Neural progenitor cell (in vitro differentiated cells): ENCODE measurements around the gene TXNRD1. TPM values are rescaled to one million over a fixed set of nuclear protein-coding genes. Genes with fewer than 3 reads are reported as not detected.

Experiments used
- DNase-seq: peaks from one replicate; pipeline ENCODE4 v3.0.0-alpha.2; 2016; ENCODE audit warnings: low spot score
- H2AFZ ChIP-seq: fragments of 200-600 bp; sonication (generic); replicated peaks from 2 replicates; pipeline ENCODE4 v1.6.1; 2016; ENCODE audit warnings: antibody characterized with exemption
- H3F3A ChIP-seq: fragments of 200-600 bp; sonication (generic); 2 replicates; pipeline ENCODE4 v1.6.1; 2016; ENCODE audit warnings: antibody characterized with exemption, low read depth
- H3K27ac ChIP-seq: fragments of 200-600 bp; sonication (generic); 2 replicates; pipeline ENCODE4 v1.5.1; 2016; ENCODE audit warnings: mild to moderate bottlenecking
- H3K27me3 ChIP-seq: fragments of 200-600 bp; sonication (generic); 2 replicates; pipeline ENCODE4 v1.6.1; 2016; ENCODE audit warnings: mild to moderate bottlenecking, moderate library complexity
- H3K36me3 ChIP-seq: fragments of 200-600 bp; sonication (generic); 2 replicates; pipeline ENCODE4 v1.5.1; 2016
- H3K4me1 ChIP-seq: fragments of 200-600 bp; sonication (generic); 2 replicates; pipeline ENCODE4 v1.6.1; 2016; ENCODE audit warnings: mixed run types
- H3K4me2 ChIP-seq: fragments of 200-600 bp; sonication (generic); 2 replicates; pipeline ENCODE4 v1.6.1; 2016
- H3K4me3 ChIP-seq: fragments of 200-600 bp; sonication (generic); 2 replicates; pipeline ENCODE4 v1.5.1; 2016
- H3K79me2 ChIP-seq: fragments of 200-600 bp; sonication (generic); 2 replicates; pipeline ENCODE4 v1.6.1; 2016; ENCODE audit warnings: low read depth
- H3K9ac ChIP-seq: fragments of 200-600 bp; sonication (generic); 2 replicates; pipeline ENCODE4 v1.6.1; 2016
- H3K9me3 ChIP-seq: fragments of 200-600 bp; sonication (generic); 2 replicates; pipeline ENCODE4 v1.5.1; 2016; ENCODE audit warnings: low read depth
- H4K20me1 ChIP-seq: fragments of 200-600 bp; sonication (generic); 2 replicates; pipeline ENCODE4 v1.6.1; 2016; ENCODE audit warnings: low read depth
- H3K27ac Mint-ChIP-seq: 3 replicates; pipeline ENCODE4 v1.8.0; 2021; ENCODE audit warnings: mixed read lengths
- H3K27me3 Mint-ChIP-seq: 2 replicates; pipeline ENCODE4 v1.8.0; 2022; ENCODE audit warnings: low read depth, mild to moderate bottlenecking, inconsistent platforms, moderate library complexity, mixed read lengths; ENCODE audit not compliant: insufficient read depth
- H3K36me3 Mint-ChIP-seq: 3 replicates; pipeline ENCODE4 v1.8.0; 2021; ENCODE audit warnings: mixed read lengths
- H3K4me1 Mint-ChIP-seq: 3 replicates; pipeline ENCODE4 v1.8.0; 2021; ENCODE audit warnings: mixed read lengths
- H3K4me3 Mint-ChIP-seq: 3 replicates; pipeline ENCODE4 v1.8.0; 2021; ENCODE audit warnings: mild to moderate bottlenecking, moderate library complexity, mixed read lengths
- H3K9me3 Mint-ChIP-seq: 3 replicates; pipeline ENCODE4 v1.8.0; 2020; ENCODE audit warnings: mixed read lengths
- CTCF ChIP-seq: fragments of 200-600 bp; sonication (generic); IDR thresholded peaks from 2 replicates; pipeline ENCODE4 v1.5.1; 2017; ENCODE audit warnings: antibody characterized with exemption, mild to moderate bottlenecking
- EZH2 ChIP-seq: fragments of 200-600 bp; sonication (generic); IDR thresholded peaks from 2 replicates; pipeline ENCODE4 v1.6.1; 2017; ENCODE audit warnings: antibody characterized with exemption, mild to moderate bottlenecking, moderate library complexity
- EZH2phosphoT487 ChIP-seq: fragments of 200-600 bp; sonication (generic); IDR thresholded peaks from 2 replicates; pipeline ENCODE4 v1.6.1; 2017; ENCODE audit warnings: antibody characterized with exemption
- total RNA-seq: library from RNA; depleted of rRNA; stranded (reverse); fragments of >200 nt; gene quantifications from 2 replicates; pipeline ENCODE4 v1.2.3, GENCODE V29; 2015; ENCODE audit warnings: low replicate concordance

Gene TXNRD1
- total RNA-seq, 1 donor from 2014 or later = 99.8 TPM

GRCh38 chr12:104177663-104178501 lies 37.7 kb upstream of the TXNRD1 start:
- TF ChIP-seq CTCF (no peak), EZH2 (no peak), EZH2phosphoT487 (no peak)
- no peak overlapping the region for H3K9ac ChIP-seq
- Mint-ChIP-seq H3K9me3 (peaks cover 2% of the 10 kb centered on the region), H3K27ac (no peak overlapping the region), H3K4me3 (no peak overlapping the region), H3K36me3 (no peaks in the 10 kb centered on the region), H3K27me3 (peaks cover 11% of the 10 kb centered on the region), H3K4me1 (no peaks in the 10 kb centered on the region)
- no peaks in the 10 kb centered on the region for H3K9me3 ChIP-seq
- H3K4me3 ChIP-seq = no peak overlapping the region
- no peak for DNase-seq
- no peak overlapping the region for H2AFZ ChIP-seq
- H3K27ac ChIP-seq = no peak overlapping the region
- no peaks in the 10 kb centered on the region for H3K27me3 ChIP-seq
- H4K20me1 ChIP-seq = no peaks in the 10 kb centered on the region
- H3K4me1 ChIP-seq = no peaks in the 10 kb centered on the region
- no peaks in the 10 kb centered on the region for H3K36me3 ChIP-seq
- H3K4me2 ChIP-seq = no peak overlapping the region
- H3K79me2 ChIP-seq = no peaks in the 10 kb centered on the region
- no peaks in the 10 kb centered on the region for H3F3A ChIP-seq

- Mint-ChIP-seq H3K27me3 (peaks cover 11% of the 10 kb centered on the region), H3K4me1 (no peaks in the 10 kb centered on the region), H3K9me3 (peaks cover 13% of the 10 kb centered on the region), H3K4me3 (no peak overlapping the region), H3K36me3 (no peaks in the 10 kb centered on the region), H3K27ac (no peak overlapping the region)
- Histone ChIP-seq H3K9ac (no peak overlapping the region), H3K4me1 (no peaks in the 10 kb centered on the region), H3F3A (no peaks in the 10 kb centered on the region), H3K27ac (no peak overlapping the region), H3K27me3 (no peaks in the 10 kb centered on the region), H3K4me3 (no peak overlapping the region), H4K20me1 (no peaks in the 10 kb centered on the region), H3K36me3 (no peaks in the 10 kb centered on the region), H2AFZ (no peak overlapping the region), H3K9me3 (no peaks in the 10 kb centered on the region), H3K79me2 (no peaks in the 10 kb centered on the region), H3K4me2 (no peak overlapping the region)
- DNase-seq = no peak
- TF ChIP-seq EZH2phosphoT487 (no peak), CTCF (no peak), EZH2 (no peak)
Observed at GRCh38 chr12:104180374-104180773, 35.2 kb upstream of the TXNRD1 start.

- no peak overlapping the region for H3K27ac ChIP-seq
- no peak overlapping the region for H3K4me3 ChIP-seq
- no peaks in the 10 kb centered on the region for H3K9me3 ChIP-seq
- H3K4me1 ChIP-seq = no peaks in the 10 kb centered on the region
- no peaks in the 10 kb centered on the region for H3K79me2 ChIP-seq
- H3F3A ChIP-seq = no peaks in the 10 kb centered on the region
- no peak overlapping the region for H3K9ac ChIP-seq
- TF ChIP-seq CTCF (no peak), EZH2 (no peak), EZH2phosphoT487 (no peak)
- no peaks in the 10 kb centered on the region for H3K36me3 ChIP-seq
- no peak overlapping the region for H3K27ac Mint-ChIP-seq
- no peak overlapping the region for H3K4me2 ChIP-seq
- peaks cover 18% of the 10 kb centered on the region for H3K9me3 Mint-ChIP-seq
- no peaks in the 10 kb centered on the region for H3K4me1 Mint-ChIP-seq
- H3K27me3 ChIP-seq = no peaks in the 10 kb centered on the region
- H3K36me3 Mint-ChIP-seq = no peaks in the 10 kb centered on the region
- no peak overlapping the region for H3K4me3 Mint-ChIP-seq
- H4K20me1 ChIP-seq = no peaks in the 10 kb centered on the region
- H2AFZ ChIP-seq = no peak overlapping the region
- DNase-seq = no peak
- H3K27me3 Mint-ChIP-seq = peaks cover 11% of the 10 kb centered on the region
Observed at GRCh38 chr12:104181313-104181712, 34.3 kb upstream of the TXNRD1 start.
